Ishikawa (cell line): ENCODE results near the gene JMJD1C.

Experiments
- CEBPB ChIP-seq: IDR thresholded peaks from 2 replicates; pipeline ENCODE4 v1.6.1; 2012
- EP300 ChIP-seq: IDR thresholded peaks from 2 replicates; pipeline ENCODE4 v1.6.1; 2012; ENCODE audit warnings: borderline replicate concordance
- FOXM1 ChIP-seq: IDR thresholded peaks from 2 replicates; pipeline ENCODE4 v1.6.1; 2012; ENCODE audit warnings: low read depth, borderline replicate concordance
- MAX ChIP-seq: IDR thresholded peaks from 2 replicates; pipeline ENCODE4 v1.6.1; 2012
- NFIC ChIP-seq: IDR thresholded peaks from 2 replicates; pipeline ENCODE4 v1.6.1; 2012
- RAD21 ChIP-seq: IDR thresholded peaks from 2 replicates; pipeline ENCODE4 v1.6.1; 2012; ENCODE audit warnings: low read depth
- TAF1 ChIP-seq: IDR thresholded peaks from 2 replicates; pipeline ENCODE4 v1.6.1; 2012; ENCODE audit warnings: low read depth, mild to moderate bottlenecking
- YY1 ChIP-seq: IDR thresholded peaks from 2 replicates; pipeline ENCODE4 v1.6.1; 2012; ENCODE audit warnings: low read depth
- ZBTB7A ChIP-seq: IDR thresholded peaks from 2 replicates; pipeline ENCODE4 v1.6.1; 2012; ENCODE audit warnings: low read depth

- TF ChIP-seq CEBPB: no peak
- no peak for TF ChIP-seq NFIC
- TF ChIP-seq ZBTB7A: no peak
- no peak for TF ChIP-seq MAX
- TF ChIP-seq TAF1: no peak
- no peak for TF ChIP-seq YY1
- TF ChIP-seq RAD21: no peak
- no peak for TF ChIP-seq FOXM1
- TF ChIP-seq EP300: no peak
Observed at GRCh38 chr10:63297941-63298340, 167.8 kb downstream of the JMJD1C start.
